Mucosa of rectum (tissue), 2 donors: ENCODE results near the gene KRT84.

Experiments used
- H3K27ac ChIP-seq, 2 donors: one replicate each; pipeline ENCODE4 v1.7.0; 2013; ENCODE audit warnings: inconsistent platforms in 2 of 2, low read depth in 2 of 2, low read length in 2 of 2
- H3K27me3 ChIP-seq, 2 donors: one replicate each; pipeline ENCODE4 v1.7.0; 2013; ENCODE audit warnings: low read length in 2 of 2; ENCODE audit not compliant: control insufficient read depth in 2 of 2, insufficient read depth in 2 of 2
- H3K36me3 ChIP-seq, 2 donors: one replicate each; pipeline ENCODE4 v1.7.0; 2013; ENCODE audit warnings: low read length in 2 of 2; ENCODE audit not compliant: control insufficient read depth in 2 of 2, insufficient read depth in 2 of 2
- H3K4me1 ChIP-seq, 2 donors: one replicate each; pipeline ENCODE4 v1.7.0; 2013; ENCODE audit warnings: low read length in 2 of 2, mild to moderate bottlenecking in 1 of 2; ENCODE audit not compliant: control insufficient read depth in 2 of 2, insufficient read depth in 2 of 2
- H3K4me3 ChIP-seq, 2 donors: one replicate each; pipeline ENCODE4 v1.7.0; 2013; ENCODE audit warnings: low read length in 2 of 2
- H3K9ac ChIP-seq, 2 donors: one replicate each; pipeline ENCODE4 v1.7.0; 2013; ENCODE audit warnings: low read length in 2 of 2, low read depth in 1 of 2, mild to moderate bottlenecking in 1 of 2
- H3K9me3 ChIP-seq, 2 donors: one replicate each; pipeline ENCODE4 v1.7.0; 2013; ENCODE audit warnings: low read length in 2 of 2; ENCODE audit not compliant: control insufficient read depth in 2 of 2
- donor health status: healthy.
- donor health status: Normal muscosa, but diverticular disease.

The KRT84 gene

GRCh38 chr12:52334185-52334584, 51.3 kb downstream of the KRT84 start:
- Histone ChIP-seq H3K9me3 (no peaks in the 10 kb centered on the region), H3K4me3 (no peak overlapping the region), H3K4me1 (peaks cover 0 to 3% of the 10 kb centered on the region in 2 donors), H3K9ac (no peak overlapping the region), H3K27me3 (peaks cover 2 to 4% of the 10 kb centered on the region in 2 donors), H3K27ac (no peak overlapping the region), H3K36me3 (no peaks in the 10 kb centered on the region)

GRCh38 chr12:52333321-52333720, 52.1 kb downstream of the KRT84 start:
- Histone ChIP-seq H3K27ac (no peak overlapping the region), H3K9ac (no peak overlapping the region), H3K4me1 (peaks cover 0 to 3% of the 10 kb centered on the region in 2 donors), H3K36me3 (no peaks in the 10 kb centered on the region), H3K9me3 (no peaks in the 10 kb centered on the region), H3K4me3 (no peak overlapping the region), H3K27me3 (peaks cover 0 to 6% of the 10 kb centered on the region in 2 donors)

- peaks cover 0 to 3% of the 10 kb centered on the region in 2 donors for H3K4me1 ChIP-seq
- no peak overlapping the region for H3K4me3 ChIP-seq
- no peaks in the 10 kb centered on the region for H3K36me3 ChIP-seq
- H3K27ac ChIP-seq = no peak overlapping the region
- no peak overlapping the region for H3K9ac ChIP-seq
- H3K9me3 ChIP-seq = no peaks in the 10 kb centered on the region
- peaks cover 0 to 7% of the 10 kb centered on the region in 2 donors for H3K27me3 ChIP-seq
Measured at GRCh38 chr12:52332381-52332780, 53.1 kb downstream of the KRT84 start.

- Histone ChIP-seq H3K27ac (no peak overlapping the region), H3K4me3 (no peak overlapping the region), H3K36me3 (no peaks in the 10 kb centered on the region), H3K9me3 (no peaks in the 10 kb centered on the region), H3K4me1 (peaks cover 0 to 3% of the 10 kb centered on the region in 2 donors), H3K9ac (no peak overlapping the region), H3K27me3 (peaks cover 0 to 7% of the 10 kb centered on the region in 2 donors)
Measured at GRCh38 chr12:52331833-52332232, 53.6 kb downstream of the KRT84 start.

GRCh38 chr12:52331039-52331438, 54.4 kb downstream of the KRT84 start:
- Histone ChIP-seq H3K27ac (no peak overlapping the region), H3K4me1 (peaks cover 0 to 3% of the 10 kb centered on the region in 2 donors), H3K4me3 (no peak overlapping the region), H3K9ac (no peak overlapping the region), H3K9me3 (no peaks in the 10 kb centered on the region), H3K36me3 (no peaks in the 10 kb centered on the region), H3K27me3 (peaks cover 0 to 7% of the 10 kb centered on the region in 2 donors)

- Histone ChIP-seq H3K9ac (no peak overlapping the region), H3K4me3 (no peak overlapping the region), H3K27me3 (peaks cover 0 to 2% of the 10 kb centered on the region in 2 donors), H3K9me3 (no peaks in the 10 kb centered on the region), H3K27ac (no peak overlapping the region), H3K4me1 (no peaks in the 10 kb centered on the region), H3K36me3 (no peaks in the 10 kb centered on the region)
Measured at GRCh38 chr12:52327830-52328500, 57.5 kb downstream of the KRT84 start.
